ENCODE results near the gene BSG.
"Not testable (repeated sequence)": the region's sequence is repeated elsewhere in the genome, so short reads cannot be mapped to it uniquely, and the experiment has no call there.

Gene BSG

DNA sequence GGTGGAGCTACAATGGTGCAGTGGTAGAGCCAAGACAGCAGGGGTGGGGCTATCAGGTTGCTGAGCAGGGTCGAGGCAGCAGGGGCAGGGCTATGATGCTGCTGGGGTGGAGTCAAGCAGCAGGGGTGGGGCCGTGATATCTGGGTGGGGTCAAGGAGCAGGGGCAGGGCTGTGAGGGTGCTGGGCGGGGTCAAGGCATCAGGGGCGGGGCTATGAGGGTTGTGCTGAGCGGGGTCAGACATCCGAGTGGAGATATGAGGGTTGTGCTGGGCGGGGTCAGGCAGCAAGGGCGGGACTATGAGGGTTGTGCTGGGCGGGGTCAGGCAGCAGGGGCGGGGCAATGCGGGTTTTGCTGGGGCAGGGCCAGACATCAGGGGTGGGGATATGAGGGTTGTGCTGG lies 32.0 kb downstream of the BSG start:
- no peak for DNase-seq (ENCODE audit: low read depth)

DNA sequence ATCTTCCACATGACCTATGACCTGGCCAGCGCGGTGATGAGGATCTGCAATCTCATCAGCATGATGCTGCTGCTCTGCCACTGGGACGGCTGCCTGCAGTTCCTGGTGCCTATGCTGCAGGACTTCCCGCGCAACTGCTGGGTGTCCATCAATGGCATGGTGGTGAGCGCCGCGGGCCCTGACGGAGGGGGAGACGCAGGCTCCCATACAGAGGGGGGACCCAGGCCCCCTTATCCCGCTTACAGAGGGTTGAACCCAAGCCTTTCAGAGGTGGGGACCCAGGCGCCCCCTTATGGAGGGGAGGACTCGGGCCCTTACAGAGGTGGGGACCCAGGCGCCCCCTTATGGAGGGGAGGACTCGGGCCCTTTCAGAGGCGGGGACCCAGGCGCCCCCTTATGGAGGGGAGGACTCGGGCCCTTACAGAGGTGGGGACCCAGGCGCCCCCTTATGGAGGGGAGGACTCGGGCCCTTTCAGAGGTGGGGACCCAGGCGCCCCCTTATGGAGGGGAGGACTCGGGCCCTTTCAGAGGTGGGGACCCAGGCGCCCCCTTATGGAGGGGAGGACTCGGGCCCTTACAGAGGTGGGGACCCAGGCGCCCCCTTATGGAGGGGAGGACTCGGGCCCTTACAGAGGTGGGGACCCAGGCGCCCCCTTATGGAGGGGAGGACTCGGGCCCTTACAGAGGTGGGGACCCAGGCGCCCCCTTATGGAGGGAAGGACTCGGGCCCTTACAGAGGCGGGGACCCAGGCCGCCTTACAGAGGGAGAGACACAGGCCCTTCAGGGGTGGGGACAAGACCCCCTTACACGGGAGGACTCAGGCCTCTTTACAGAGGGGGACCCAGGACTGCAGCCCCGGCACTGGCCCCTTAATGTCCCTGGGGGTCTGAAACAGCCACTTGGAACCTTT lies 32.9 kb downstream of the BSG start:
- DNase-seq (ENCODE audit: low read depth) = not testable (repeated sequence)

DNA sequence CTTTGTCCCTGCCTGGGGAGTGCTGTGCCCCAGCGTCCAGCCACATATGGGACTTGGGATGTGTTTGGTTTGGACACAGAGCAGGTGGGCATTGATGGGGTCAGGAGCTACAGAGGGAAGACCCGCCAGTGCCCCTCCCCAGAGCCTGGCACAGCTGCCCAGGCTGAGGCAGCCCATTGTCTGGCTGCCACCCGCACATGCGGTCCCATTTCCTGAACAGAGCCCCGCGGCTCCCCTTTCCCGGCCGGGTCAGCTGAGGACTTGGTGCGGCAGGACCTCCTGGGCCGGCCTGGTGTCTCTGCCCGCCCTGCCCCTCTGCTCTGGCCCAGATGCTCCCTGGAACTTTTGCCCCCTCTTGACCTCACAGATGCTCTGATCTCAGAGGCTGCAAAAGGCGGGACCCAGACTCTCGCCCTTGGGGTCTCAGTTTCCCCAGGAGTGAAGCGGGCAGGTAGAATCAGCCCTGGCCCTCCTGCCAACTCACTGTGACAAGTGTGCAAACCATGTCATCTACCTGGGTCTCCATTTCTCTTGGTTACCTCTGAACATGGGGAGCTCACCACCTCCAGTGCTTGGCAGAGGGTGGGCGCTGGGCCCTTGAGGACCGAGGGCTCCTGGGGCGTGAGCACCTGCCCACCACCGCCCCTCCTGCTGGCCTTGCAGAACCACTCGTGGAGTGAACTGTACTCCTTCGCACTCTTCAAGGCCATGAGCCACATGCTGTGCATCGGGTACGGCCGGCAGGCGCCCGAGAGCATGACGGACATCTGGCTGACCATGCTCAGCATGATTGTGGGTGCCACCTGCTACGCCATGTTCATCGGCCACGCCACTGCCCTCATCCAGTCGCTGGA lies 35.1 kb downstream of the BSG start:
- DNase-seq (ENCODE audit: low read depth) = no peak

- DNase-seq (ENCODE audit: low read depth) = no peak
Observed at GRCh38 chr19:608155-609003, 36.0 kb downstream of the BSG start.

DNA sequence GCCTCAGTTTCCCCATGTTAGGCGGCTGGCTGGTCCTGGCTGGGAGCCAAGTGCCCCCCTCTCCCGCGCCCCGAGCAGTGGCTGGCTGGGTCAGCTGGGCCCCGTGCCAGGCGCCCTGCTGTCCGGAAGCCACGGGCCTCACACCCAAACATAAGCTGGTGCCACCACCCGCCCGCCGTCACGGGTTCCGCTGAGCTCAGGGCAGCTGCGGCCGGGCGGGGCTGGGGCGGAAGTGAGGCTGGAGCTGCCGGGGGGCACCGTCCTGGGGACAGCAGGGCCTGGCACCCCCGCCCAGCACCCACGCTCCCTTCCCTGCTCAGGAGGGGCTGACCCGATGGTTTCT lies 36.6 kb downstream of the BSG start:
- no peak for DNase-seq (ENCODE audit: low read depth)

DNA sequence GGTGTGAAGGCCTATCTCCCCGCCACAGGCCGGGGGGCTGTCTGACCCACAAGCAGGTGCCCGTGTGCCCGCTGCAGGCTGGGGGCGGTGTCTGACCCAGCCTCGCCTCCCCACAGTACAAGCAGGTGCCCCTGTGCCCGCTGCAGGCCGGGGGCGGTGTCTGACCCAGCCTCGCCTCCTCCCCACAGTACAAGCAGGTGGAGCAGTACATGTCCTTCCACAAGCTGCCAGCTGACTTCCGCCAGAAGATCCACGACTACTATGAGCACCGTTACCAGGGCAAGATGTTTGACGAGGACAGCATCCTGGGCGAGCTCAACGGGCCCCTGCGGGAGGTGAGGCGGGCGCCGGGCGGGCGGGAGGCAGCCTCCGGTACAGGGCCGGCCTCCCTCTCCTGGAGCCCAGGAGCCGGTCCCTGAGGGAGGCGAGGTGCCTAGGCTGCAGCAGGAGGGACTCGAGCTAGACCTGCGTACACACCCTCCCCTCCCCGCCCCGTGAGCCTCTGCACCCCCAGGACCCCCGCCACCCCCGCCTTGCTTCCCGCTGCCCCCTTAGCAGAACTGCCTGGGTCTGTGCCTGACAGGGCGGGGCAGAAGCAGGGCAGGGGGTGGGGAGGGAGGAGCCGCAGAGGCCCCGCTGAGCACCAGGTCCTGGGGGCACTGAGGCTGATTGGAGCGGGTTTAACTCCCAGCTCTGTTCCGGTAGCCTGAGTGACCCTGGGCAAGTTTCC lies 37.8 kb downstream of the BSG start:
- no peak for DNase-seq (ENCODE audit: low read depth)

- DNase-seq (ENCODE audit: low read depth) = peak; percentile 86
Observed at GRCh38 chr19:610801-611480, 38.5 kb downstream of the BSG start.

- DNase-seq (ENCODE audit: low read depth) = peak; percentile 99
Observed at GRCh38 chr19:611481-611868, 39.1 kb downstream of the BSG start.

- DNase-seq (ENCODE audit: low read depth) = no peak
Observed at GRCh38 chr19:612941-613340, 40.5 kb downstream of the BSG start.

DNA sequence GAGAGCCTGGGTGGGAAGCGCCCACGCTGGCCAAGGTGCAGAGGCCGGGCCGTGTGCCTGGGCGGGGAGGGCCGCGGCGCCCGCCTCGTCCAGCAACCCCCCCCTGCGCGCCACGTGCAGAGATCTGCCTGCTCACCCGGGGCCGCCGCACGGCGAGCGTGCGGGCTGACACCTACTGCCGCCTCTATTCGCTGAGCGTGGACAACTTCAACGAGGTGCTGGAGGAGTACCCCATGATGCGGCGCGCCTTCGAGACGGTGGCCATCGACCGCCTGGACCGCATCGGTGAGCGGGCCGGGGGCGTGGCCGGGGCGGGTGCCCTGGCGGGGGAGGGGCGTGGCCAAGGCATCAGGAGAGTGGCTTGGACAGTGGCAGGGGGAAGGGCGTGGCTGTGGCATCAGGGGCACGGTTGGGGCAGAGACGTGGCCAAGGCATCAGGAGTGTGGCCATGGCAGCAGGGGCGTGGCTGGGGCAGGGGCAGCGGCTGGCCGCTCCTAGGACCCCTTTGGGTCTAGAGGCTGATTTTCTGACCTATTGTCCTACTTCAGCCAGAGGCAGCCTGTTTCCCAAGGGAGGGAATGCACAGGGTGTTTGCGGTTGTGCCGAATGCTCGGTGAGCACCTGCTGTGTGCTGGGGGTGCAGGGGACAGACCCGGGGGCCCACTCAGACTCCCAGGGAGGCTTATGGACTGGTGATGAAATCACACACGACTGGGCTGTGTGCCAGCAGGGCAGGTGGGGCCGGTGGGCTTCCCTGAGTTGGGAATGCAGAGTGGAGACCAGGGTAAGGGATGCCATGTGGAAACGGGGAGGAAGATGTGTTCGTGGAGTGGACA lies 41.6 kb downstream of the BSG start:
- DNase-seq (ENCODE audit: low read depth) = no peak

- no peak for DNase-seq (ENCODE audit: low read depth)
Observed at GRCh38 chr19:615619-616018, 43.2 kb downstream of the BSG start.

DNA sequence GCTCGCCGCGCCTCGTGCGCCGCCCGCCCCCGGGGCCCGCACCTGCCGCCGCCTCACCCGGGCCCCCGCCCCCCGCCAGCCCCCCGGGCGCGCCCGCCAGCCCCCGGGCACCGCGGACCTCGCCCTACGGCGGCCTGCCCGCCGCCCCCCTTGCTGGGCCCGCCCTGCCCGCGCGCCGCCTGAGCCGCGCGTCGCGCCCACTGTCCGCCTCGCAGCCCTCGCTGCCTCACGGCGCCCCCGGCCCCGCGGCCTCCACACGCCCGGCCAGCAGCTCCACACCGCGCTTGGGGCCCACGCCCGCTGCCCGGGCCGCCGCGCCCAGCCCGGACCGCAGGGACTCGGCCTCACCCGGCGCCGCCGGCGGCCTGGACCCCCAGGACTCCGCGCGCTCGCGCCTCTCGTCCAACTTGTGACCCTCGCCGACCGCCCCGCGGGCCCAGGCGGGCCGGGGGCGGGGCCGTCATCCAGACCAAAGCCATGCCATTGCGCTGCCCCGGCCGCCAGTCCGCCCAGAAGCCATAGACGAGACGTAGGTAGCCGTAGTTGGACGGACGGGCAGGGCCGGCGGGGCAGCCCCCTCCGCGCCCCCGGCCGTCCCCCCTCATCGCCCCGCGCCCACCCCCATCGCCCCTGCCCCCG lies 43.8 kb downstream of the BSG start:
- no peak for DNase-seq (ENCODE audit: low read depth)

GRCh38 chr19:616747-617526 lies 44.5 kb downstream of the BSG start:
- DNase-seq (ENCODE audit: low read depth) = no peak

- DNase-seq (ENCODE audit: low read depth) = no peak
Observed at GRCh38 chr19:617551-618246, 45.3 kb downstream of the BSG start.

DNA sequence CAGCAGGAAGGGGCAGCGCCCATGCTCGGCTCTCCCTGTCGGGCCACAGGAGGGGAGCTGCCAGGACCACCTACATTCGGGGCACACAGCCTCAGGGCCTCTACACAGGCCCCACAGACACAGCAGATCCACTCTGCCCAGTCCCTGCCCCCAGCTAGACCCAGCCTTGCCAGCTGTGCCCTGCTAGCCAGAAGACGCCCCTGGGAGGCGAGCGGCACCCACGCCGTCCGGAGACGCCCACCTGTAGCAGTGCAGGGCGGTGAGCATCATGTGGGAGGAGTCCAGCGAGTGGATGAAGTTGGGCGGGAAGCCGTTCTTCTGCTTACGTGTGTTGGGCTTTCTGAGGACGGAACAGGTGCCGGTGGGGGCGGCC lies 45.8 kb downstream of the BSG start:
- DNase-seq (ENCODE audit: low read depth) = no peak

DNA sequence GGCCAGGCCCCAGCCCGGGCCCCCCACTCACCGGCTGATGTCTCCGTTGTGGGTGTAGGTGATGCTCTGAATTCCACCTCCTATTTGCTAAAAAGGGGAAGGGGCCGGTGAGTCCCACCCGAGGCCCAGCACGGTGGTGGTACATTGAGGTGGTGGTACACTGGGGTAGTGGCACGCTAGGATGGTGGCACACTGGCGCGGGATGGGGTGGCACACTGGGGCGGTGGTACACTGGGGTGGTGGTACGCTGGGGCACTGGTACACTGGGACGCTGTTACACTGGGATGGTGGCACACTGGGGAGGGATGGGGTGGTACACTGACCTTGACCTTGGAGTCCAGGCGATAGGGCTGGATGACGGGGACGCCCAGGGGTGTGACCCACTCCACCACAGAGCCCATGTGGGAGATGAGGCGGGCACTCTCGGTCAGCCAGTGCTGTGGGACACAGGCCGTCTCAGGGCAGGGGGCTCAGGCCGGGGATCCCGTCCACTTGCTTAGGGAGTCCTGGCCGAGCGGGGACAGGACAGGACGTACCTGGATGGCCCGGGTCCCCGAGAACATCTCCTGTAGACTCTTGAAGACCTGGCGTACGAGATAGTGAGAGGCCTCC lies 46.4 kb downstream of the BSG start:
- no peak for DNase-seq (ENCODE audit: low read depth)

DNA sequence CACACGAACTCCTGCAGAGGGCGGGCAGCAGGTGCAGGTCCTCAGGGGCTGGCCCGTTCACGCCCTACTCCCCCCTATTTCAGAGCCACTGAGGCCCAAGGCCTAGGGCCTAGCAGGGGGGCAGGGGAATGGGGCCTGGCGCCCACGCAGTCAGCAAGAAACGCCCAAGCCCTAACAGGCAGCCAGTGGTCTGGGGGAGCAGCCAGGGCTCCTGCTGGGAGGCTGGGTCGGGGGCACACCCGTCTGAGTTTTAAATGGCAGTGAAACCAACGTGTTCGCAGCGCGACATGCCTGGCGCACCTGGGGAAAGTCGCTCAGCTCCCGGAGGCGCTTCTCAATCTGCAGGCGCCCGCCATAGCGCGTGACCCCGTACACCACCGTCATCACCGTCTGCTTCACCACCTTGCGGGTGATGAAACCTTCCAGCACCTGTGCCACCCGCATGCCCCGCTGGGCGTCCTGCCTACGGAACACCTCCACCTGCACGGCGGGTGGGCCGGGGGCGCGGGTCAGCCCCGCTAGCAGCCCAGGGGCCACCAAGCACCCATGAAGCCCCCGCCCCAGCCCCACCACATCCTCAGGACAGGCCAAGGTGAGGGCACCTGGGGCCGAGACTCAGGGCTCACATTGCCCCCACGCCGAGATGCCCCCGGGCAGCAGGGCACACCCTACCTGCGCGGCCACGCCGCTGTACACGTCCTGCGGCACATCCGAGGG lies 47.0 kb downstream of the BSG start:
- DNase-seq (ENCODE audit: low read depth) = no peak

All from EH (cell line).